HG02970 (cell line): ENCODE measurements around the gene ZNF385C.
"Not testable (repeated sequence)": the region's sequence is repeated elsewhere in the genome, so short reads cannot be mapped to it uniquely, and the experiment has no call there.

ENCODE experiments used
- ATAC-seq: cut with Tn5 transposase; IDR thresholded peaks from one replicate; pipeline ENCODE4 v1.9.1; 2021; ENCODE audit warnings: mild to moderate bottlenecking, moderate library complexity, moderate number of reproducible peaks; ENCODE audit not compliant: unreplicated experiment, low FRiP score

The ZNF385C gene

GRCh38 chr17:42025191-42025579 lies 73.1 kb downstream of the ZNF385C start:
- no peak for ATAC-seq

GRCh38 chr17:42023524-42024349 lies 74.5 kb downstream of the ZNF385C start:
- ATAC-seq, result no peak

- ATAC-seq, result not testable (repeated sequence)
Measured at GRCh38 chr17:42020845-42021244, 77.4 kb downstream of the ZNF385C start.

DNA sequence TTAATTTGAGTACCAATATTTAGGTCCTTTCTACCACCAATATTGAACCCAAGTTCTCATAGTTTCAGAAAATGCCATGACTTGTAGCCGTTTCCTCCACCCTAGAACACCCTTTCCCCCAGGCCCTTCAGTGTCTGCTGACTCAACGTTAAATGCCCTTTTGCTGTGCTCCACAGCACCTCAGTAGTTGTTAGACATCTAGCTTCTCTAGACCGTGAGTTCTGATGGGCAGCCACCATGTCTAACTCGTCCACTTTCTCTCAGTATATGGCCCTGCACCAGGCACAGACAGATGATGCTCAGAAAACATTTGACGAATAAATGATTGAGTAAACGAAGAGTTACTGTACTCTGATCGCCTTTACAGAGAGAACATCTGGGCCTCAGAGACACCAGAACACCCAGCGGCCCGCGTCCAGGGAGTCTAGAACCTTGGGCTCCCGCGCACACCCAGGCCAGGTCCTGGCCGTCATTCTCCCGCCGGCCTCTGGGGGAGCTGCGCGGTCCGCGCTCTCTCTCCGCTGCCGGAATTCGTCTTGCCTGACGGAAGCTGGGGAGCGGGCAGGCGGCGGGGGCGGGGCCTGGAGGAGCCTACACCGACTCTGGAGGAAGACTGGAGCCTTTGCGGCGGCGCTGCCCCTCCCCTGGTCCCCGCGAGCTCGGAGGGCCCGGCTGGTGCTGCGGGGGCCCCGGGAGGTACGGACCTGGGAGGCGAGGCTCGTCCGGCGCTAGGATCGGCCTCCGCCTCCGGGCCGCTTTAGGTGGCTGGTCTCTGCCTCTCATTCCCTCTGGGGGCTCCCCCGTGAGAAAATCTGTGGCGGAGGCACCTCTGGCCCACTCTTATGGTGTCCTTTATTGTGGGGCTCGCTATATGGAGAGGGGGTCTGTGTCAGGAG lies 78.5 kb downstream of the ZNF385C start, which contains the start of gene NKIRAS2:
TSS of gene NKIRAS2 (plus strand) at position 582 of the 896 bp plus-strand sequence. CDS start 1,488 bp downstream, outside the sequence.
- ATAC-seq, result peak; percentile 47

DNA sequence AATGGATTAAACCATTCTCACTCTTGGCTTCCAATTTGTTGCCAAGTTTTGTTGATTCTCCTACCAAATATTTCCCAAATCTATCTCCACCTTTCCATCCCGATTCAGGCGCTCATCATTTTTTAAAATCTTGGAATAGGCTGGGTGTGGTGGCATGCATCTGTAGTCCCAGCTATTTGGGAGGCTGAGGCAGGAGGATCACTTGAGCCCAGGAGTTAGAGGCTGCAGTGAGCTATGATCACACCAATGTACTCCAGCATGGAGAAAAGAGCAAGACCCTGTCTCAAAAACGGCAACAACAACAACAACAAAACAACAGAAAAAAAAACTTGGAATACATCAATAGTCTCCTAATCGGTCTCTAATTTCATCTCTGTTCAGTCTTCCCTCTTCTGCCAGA lies 79.3 kb downstream of the ZNF385C start:
- ATAC-seq, result no peak

DNA sequence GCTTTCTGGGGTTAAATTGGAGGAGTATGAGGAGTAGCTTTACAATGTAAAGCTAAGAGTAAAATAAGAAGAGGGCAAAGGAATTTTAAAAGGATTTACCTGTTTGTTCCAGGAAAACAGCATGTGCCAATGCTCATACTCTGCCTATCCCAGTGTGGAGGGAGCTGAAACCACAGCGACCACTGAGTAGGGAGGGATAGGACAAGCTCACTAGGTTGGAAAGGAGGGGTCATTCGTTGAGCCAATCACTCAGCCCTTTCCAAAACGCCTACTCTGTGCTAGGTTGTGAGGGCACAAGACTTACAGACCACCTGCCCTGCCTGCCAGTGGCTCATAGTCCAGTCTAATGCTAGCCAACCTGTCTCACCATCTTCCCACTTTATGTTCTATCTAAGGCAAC lies 79.9 kb downstream of the ZNF385C start:
- no peak for ATAC-seq

DNA sequence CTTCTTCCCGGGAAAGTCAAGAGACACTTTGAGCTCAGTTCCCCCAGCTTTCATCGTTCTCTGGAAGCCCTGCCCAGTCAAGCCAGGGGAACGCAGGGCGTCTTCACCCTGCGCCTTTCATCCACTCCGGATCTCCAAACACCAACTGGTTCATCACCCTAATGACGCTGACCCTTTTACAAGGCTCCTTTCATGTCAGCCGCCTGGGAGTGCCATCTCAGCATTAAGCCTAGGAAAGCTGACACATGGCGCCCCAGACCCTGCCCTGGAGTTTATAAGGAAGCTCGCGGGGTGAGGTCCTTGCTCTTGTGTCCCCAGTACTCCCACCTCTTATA lies 80.4 kb downstream of the ZNF385C start:
- ATAC-seq, result no peak

DNA sequence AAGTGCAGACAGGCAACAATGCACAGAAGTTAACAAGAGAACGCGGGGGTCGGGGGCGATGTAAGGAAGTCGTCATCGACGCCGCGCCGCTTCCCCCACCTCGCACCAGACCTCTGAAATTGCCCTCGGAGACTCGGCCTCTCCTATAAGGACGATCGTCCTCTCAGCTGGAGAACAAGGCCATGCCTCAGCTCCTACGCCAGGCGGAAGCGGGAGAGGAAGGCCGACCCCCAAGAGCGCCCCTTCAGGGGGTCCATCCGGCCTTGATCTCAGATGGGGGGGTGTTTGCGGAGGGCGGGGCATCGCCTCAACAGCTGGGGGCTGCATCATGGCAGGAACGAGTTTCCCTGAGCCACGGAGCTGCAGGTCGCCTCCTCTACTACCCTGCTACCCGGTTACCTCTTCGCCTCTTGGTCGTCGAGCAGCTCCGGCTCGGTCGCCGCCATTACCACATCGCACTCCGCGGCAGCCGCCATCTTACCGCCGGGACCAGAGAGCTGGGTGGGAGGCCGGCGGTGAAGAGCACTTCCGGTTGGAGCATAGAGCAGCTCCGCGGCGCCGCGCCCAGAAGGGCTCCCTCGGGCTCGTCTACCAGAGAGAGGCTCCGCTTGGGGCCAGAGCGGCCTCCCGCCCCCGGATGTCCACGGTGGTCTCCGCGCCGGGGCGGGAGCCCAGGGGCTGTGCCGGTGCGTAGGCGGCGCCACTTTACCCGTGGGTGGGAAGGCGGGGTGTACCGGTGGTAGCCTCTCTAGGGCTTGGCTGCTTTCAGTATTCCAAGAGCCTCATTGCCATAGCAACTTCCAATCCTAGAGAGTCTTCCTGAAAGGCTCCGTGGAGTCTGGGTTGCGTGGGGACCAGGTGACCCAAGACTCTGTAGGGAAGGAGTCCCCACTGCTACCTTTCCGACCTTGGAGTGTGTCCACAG lies 81.1 kb downstream of the ZNF385C start, which contains the start of gene DNAJC7:
TSS of gene DNAJC7 (minus strand) at position 499 of the 925 bp plus-strand sequence. CDS start at position 476, 23 bp downstream.
- ATAC-seq, result peak; percentile 68

GRCh38 chr17:42016411-42016831 lies 81.9 kb downstream of the ZNF385C start:
- ATAC-seq, result no peak

- not testable (repeated sequence) for ATAC-seq
Measured at GRCh38 chr17:42013740-42014139, 84.5 kb downstream of the ZNF385C start.

GRCh38 chr17:42012363-42012762 lies 85.9 kb downstream of the ZNF385C start:
- not testable (repeated sequence) for ATAC-seq

GRCh38 chr17:42010898-42011516 lies 87.3 kb downstream of the ZNF385C start:
- no peak for ATAC-seq

DNA sequence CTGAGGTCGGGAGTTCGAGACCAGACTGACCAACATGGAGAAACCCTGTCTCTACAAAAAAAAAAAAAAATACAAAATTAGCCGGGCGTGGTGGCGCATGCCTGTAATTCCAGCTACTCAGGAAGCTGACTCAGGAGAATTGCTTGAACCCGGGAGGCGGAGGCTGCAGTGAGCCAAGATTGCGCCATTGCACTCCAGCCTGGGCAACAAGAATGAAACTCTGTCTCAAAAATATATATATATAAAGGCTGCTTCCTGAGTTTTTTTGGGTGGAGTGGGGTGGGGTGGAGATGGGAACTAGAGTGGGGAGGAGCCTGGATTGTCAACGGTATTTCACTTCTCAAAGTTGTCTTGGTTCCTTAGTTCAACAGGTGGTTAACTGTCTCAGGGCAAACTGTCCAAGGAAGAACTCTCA lies 88.0 kb downstream of the ZNF385C start:
- ATAC-seq, result not testable (repeated sequence)

- ATAC-seq, result no peak
Measured at GRCh38 chr17:42009170-42009569, 89.1 kb downstream of the ZNF385C start.

DNA sequence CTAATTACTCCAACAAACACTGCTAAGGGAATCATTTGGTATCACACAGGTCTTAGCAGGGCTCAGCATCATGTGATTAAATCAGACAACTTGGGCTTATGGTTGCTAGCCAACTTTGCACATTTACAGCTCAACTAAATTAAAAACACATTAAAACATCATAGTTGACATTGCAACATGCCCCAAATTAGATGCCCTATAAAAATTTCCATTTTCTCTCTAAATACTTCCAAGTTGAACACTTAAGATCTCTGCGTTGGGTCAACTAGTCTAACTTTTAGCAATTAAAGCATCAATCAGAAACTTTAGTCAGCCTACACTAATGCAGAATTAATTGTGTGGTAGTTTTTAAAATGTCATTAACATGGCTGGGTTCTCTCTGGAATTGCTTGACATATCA lies 93.1 kb downstream of the ZNF385C start:
- ATAC-seq, result no peak

DNA sequence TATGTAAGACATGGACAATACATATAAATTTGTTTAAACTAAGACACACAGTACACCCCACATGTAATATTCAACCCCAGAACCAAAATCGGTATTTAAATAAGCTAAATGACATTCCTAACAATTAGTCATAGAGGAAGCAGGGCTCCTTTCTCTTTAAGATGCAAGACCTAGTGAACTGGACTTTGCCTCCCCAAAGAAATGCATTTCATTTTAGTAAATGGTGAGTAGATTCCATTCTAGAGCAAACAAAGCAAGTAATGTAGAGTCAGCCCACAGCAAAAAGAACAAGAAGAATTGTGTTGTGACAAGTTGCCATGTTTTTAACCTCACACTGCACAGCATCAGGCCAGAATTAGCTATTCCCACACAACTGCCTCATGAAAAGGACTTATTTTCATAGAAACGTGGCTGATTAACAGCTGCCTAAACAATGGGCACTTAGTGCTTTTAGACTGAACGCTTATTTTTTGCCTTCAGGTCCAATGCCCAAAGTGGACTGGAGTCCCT lies 95.4 kb downstream of the ZNF385C start:
- ATAC-seq, result no peak

- ATAC-seq, result no peak
Measured at GRCh38 chr17:42002175-42002791, 96.0 kb downstream of the ZNF385C start.

DNA sequence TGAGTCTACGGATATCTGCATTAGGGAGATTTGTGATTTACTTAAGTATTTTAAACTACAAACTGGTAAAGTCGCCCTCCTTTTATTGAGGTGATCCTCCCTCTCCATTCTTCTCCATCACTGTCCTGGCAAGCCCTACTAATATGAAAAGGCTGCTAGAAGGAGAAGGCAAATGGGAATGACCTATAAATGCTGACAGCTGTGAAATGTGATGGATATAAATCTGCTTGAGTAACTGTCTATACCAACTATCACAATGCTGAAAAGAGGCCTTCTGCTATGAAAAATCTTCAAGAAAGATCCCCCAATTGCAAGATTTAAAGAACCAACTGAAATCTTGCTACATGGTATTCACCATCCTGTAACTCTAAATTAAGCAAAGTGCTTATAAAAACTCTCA lies 96.5 kb downstream of the ZNF385C start:
- no peak for ATAC-seq
